Gastroesophageal sphincter (tissue), 4 donors: ENCODE measurements around the gene FLVCR1. TPM values are rescaled to one million over a fixed set of nuclear protein-coding genes. Genes with fewer than 3 reads are reported as not detected.

ENCODE experiments used
- ATAC-seq: fragments of 150-250 bp; one replicate; pipeline ENCODE4 v1.9.1; 2016; ENCODE audit warnings: mild to moderate bottlenecking, moderate library complexity
- H3K27ac ChIP-seq, 4 donors: fragments of 200-600 bp; sonication (generic) in 3 of 4; 1 replicate in 3 of 4; 2 replicates in 1 of 4; pipeline ENCODE4 v1.5.1; 2016 to 2019
- H3K27me3 ChIP-seq: fragments of 200-600 bp; sonication (generic); one replicate; pipeline ENCODE4 v1.5.1; 2019
- H3K36me3 ChIP-seq, 2 donors: fragments of 200-600 bp; sonication (generic); one replicate each; pipeline ENCODE4 v1.5.1; 2019; ENCODE audit warnings: control low read depth in 1 of 2
- H3K4me1 ChIP-seq, 3 donors: fragments of 200-600 bp; sonication (generic); 1 replicate in 2 of 3; 2 replicates in 1 of 3; pipeline ENCODE4 v1.5.1; 2016 to 2019; ENCODE audit warnings: control low read depth in 2 of 3
- H3K4me3 ChIP-seq, 2 donors: fragments of 200-600 bp; sonication (generic); one replicate each; pipeline ENCODE4 v1.5.1; 2019; ENCODE audit warnings: mild to moderate bottlenecking in 1 of 2, moderate library complexity in 1 of 2
- H3K9me3 ChIP-seq, 3 donors: fragments of 200-600 bp; sonication (generic); one replicate each; pipeline ENCODE4 v1.5.1; 2017 to 2019; ENCODE audit warnings: control low read depth in 2 of 3
- EP300 ChIP-seq: sonication (generic); formaldehyde crosslinking; IDR thresholded peaks from one replicate; pipeline ENCODE4 v1.6.1; 2017; ENCODE audit warnings: antibody characterized with exemption, mild to moderate bottlenecking
- POLR2A ChIP-seq, 2 donors: fragments of 450-650 bp; IDR thresholded peaks; one replicate each; pipeline ENCODE4 v1.6.1; 2017; ENCODE audit warnings: antibody characterized with exemption in 2 of 2, mild to moderate bottlenecking in 2 of 2, moderate library complexity in 1 of 2
- POLR2AphosphoS5 ChIP-seq: sonication (generic); formaldehyde crosslinking; IDR thresholded peaks from one replicate; pipeline ENCODE4 v1.6.1; 2017; ENCODE audit warnings: antibody characterized with exemption
- WGBS, 2 donors: methylation state at CpG; one replicate each; pipeline ENCODE4 v1.1.5; 2018; ENCODE audit warnings: low coverage in 1 of 2; 5-methylcytosine and 5-hydroxymethylcytosine counted together
- small RNA-seq, 4 donors: library from RNA; depleted of rRNA; stranded (forward); fragments of <200 nt; gene quantifications; one replicate each; pipeline ENCODE3, GENCODE V24; 2016
- total RNA-seq, 4 donors: library from RNA; depleted of rRNA; stranded (reverse); fragments of >200 nt; gene quantifications; one replicate each; pipeline ENCODE4 v1.1.0, GENCODE V29; 2016
- TF ChIP-seq, protein P1 (sequence below), 4 experiments: fragments of 200-600 bp in 2 of 4; fragments of 450-650 bp in 2 of 4; sonication (generic) in 1 of 4; IDR thresholded peaks; one replicate each; pipeline ENCODE4 v1.5.1; 2017 to 2019; ENCODE audit warnings: antibody characterized with exemption in 4 of 4, mild to moderate bottlenecking in 2 of 4, moderate library complexity in 2 of 4

The FLVCR1 gene
- total RNA-seq, 4 donors from 2014 or later: 3.2 to 9.2 (median 4.4) TPM

DNA sequence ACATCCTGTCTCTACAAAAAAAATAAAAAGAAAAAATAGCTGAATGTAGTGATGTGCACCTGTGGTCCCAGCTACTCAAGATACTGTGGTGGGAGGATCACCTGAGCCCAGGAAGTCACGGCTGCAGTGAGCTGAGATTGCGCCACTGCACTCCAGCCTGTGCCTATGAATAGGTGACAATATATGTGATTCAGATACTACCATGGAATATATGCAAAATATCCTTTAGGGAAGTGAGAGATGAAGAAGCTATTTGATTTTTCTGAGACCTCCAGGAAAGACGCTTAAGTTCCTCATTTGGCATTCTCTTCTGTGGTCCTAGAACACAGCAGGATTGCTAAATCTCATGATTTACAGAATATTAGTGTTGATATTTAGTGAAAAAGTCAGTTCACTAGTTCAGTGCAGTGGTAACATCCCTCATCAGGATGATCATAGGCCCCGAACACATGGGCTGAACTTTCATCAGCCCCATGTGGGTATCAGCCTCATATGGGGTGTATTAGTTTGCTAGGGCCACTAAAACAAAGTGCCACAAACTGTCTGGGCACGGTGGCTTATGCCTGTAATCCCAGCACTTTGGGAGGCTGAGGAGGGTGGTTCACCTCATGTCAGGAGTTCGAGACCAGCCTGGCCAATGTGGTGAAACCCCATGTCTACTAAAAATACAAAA, 86.3 kb downstream of the FLVCR1 start:
- TF ChIP-seq POLR2A (IDR thresholded peaks at IDR 0.05) (no peak), POLR2AphosphoS5 (no peak), EP300 (no peak)
- TF ChIP-seq, protein P1, sequence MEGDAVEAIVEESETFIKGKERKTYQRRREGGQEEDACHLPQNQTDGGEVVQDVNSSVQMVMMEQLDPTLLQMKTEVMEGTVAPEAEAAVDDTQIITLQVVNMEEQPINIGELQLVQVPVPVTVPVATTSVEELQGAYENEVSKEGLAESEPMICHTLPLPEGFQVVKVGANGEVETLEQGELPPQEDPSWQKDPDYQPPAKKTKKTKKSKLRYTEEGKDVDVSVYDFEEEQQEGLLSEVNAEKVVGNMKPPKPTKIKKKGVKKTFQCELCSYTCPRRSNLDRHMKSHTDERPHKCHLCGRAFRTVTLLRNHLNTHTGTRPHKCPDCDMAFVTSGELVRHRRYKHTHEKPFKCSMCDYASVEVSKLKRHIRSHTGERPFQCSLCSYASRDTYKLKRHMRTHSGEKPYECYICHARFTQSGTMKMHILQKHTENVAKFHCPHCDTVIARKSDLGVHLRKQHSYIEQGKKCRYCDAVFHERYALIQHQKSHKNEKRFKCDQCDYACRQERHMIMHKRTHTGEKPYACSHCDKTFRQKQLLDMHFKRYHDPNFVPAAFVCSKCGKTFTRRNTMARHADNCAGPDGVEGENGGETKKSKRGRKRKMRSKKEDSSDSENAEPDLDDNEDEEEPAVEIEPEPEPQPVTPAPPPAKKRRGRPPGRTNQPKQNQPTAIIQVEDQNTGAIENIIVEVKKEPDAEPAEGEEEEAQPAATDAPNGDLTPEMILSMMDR (IDR thresholded peaks at IDR 0.05): no peak
- Histone ChIP-seq H3K4me3 (no peak overlapping the region), H3K9me3 (peaks cover 0 to 15% (median 0%) of the 10 kb centered on the region in 3 donors), H3K27ac (peak overlapping the region in 1 of 4 donors; percentile 62), H3K36me3 (no peaks in the 10 kb centered on the region), H3K4me1 (peaks cover 0 to 11% (median 0%) of the 10 kb centered on the region in 3 donors), H3K27me3 (peaks cover 3% of the 10 kb centered on the region)
- ATAC-seq: no peak
- 88 to 100% methylated on average over 2 to 5 of the region's 6 CpGs for WGBS, 2 donors

DNA sequence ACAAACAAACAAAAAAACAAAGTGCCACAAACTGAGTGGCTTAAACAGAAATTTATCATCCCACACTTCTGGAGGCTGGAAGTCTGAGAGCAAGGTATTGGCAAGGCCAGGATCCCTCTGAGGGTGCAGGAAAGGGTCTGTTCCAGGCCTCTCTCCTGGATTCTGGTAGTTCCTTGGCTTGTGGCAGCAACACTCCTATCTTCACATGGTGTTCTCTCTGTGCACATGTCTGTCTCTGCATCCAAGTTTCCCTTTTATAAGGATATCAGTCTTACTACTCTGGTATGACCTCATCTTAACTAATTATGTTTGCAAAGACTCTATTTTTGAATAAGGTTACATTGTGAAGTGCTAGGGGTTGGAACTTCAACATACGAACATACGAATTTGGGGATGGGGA, 87.0 kb downstream of the FLVCR1 start:
- ATAC-seq: peak; percentile 57
- Histone ChIP-seq H3K9me3 (peaks cover 0 to 10% (median 0%) of the 10 kb centered on the region in 3 donors), H3K36me3 (no peaks in the 10 kb centered on the region), H3K27ac (peak overlapping the region in 1 of 4 donors; percentile 62), H3K4me1 (peaks cover 0 to 17% (median 0%) of the 10 kb centered on the region in 3 donors), H3K27me3 (peaks cover 7% of the 10 kb centered on the region), H3K4me3 (no peak overlapping the region)
- 47 to 62% methylated on average over 2 of the region's 2 CpGs for WGBS, 2 donors
- TF ChIP-seq, protein P1 (IDR thresholded peaks at IDR 0.05): no peak
- TF ChIP-seq EP300 (no peak), POLR2AphosphoS5 (no peak), POLR2A (IDR thresholded peaks at IDR 0.05) (no peak)

DNA sequence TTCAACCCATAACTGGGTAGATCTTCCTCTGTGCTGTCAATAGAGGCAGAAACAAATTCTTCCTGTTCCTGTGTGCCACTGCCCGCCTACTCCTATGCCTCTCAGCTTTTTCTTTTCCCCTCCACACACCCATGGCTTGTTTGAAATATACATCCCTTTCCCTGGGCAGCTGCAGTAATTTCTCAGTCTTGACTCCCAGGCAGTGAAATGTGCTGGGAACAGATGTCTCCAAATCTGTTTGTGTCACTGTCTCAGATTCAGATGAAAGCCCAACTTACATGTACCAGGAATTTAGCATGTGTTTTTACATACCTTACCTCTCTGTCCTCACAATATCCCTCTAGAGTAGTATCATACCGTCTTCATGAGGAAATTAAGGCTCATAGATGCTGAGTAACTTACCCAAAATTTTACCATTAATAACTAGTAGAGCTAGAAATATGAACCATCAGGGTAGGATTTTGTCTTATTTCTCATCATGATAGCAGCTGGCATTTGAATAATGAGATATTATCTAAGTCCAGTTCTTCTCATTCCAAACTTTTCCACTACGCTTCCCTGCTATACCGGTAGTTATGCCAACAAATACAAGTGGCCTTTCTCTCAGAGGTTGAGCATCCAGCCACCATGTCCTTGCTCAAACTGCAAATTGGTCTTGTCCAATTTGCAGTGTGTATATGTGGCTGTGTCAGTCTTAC, 87.5 kb downstream of the FLVCR1 start:
- 72 to 94% methylated on average over 4 of the region's 4 CpGs for WGBS, 2 donors
- no peak for ATAC-seq
- H3K27ac ChIP-seq: peak overlapping the region in 1 of 4 donors; percentile 62
- peaks cover 9% of the 10 kb centered on the region for H3K27me3 ChIP-seq
- no peak for TF ChIP-seq POLR2A (IDR thresholded peaks at IDR 0.05)
- TF ChIP-seq EP300: no peak
- no peak for TF ChIP-seq POLR2AphosphoS5
- TF ChIP-seq, protein P1 (IDR thresholded peaks at IDR 0.05): no peak
- peaks cover 0 to 23% (median 0%) of the 10 kb centered on the region in 3 donors for H3K4me1 ChIP-seq
- H3K9me3 ChIP-seq: peaks cover 0 to 4% (median 0%) of the 10 kb centered on the region in 3 donors
- no peaks in the 10 kb centered on the region for H3K36me3 ChIP-seq
- no peak overlapping the region for H3K4me3 ChIP-seq

GRCh38 chr1:212946872-212947271, 88.8 kb downstream of the FLVCR1 start:
- Histone ChIP-seq H3K4me1 (peaks cover 0 to 35% (median 3%) of the 10 kb centered on the region in 3 donors), H3K9me3 (no peaks in the 10 kb centered on the region), H3K4me3 (no peak overlapping the region), H3K36me3 (no peaks in the 10 kb centered on the region), H3K27ac (no peak overlapping the region), H3K27me3 (peaks cover 20% of the 10 kb centered on the region)
- no peak for ATAC-seq
- no peak for TF ChIP-seq EP300
- no peak for TF ChIP-seq POLR2A (IDR thresholded peaks at IDR 0.05)
- TF ChIP-seq, protein P1 (IDR thresholded peaks at IDR 0.05): no peak
- TF ChIP-seq POLR2AphosphoS5: no peak

Small RNA genes within 50 kb of the gene (small RNA-seq; reads per million reads assigned to genes)
- gene AC104333.1 (0 reads per million in 4 donors), gene AC104333.2 (0 reads per million in 4 donors)

Other genes with a start within 250 kb of the FLVCR1 start
- 10 to 100 TPM in 2 of 4 donors, 1 to 10 TPM in 2; 4.0 to 17.2 (median 9.4) TPM for gene ATF3, start 249.5 kb upstream of the FLVCR1 start, total RNA-seq
- 1 to 10 TPM in 3 of 4 donors, under 1 TPM in 1; 0.31 to 3.9 (median 3.7) TPM for gene BATF3, start 158.4 kb upstream of the FLVCR1 start, total RNA-seq
- gene NSL1, start 66.5 kb upstream of the FLVCR1 start, total RNA-seq: 10 to 100 TPM; 20.1 to 36.4 (median 31.1) TPM
- gene TATDN3, start 66.4 kb upstream of the FLVCR1 start, total RNA-seq: 10 to 100 TPM in 2 of 4 donors, 1 to 10 TPM in 2; 7.9 to 23.0 (median 9.9) TPM
- gene SPATA45, start 10.6 kb upstream of the FLVCR1 start, total RNA-seq: not detected
- gene VASH2, start 92.3 kb downstream of the FLVCR1 start, total RNA-seq: 1 to 10 TPM in 3 of 4 donors, under 1 TPM in 1; 0.67 to 9.0 (median 1.5) TPM
- 10 to 100 TPM; 20.9 to 85.1 (median 39.0) TPM for gene ANGEL2, start 157.6 kb downstream of the FLVCR1 start, total RNA-seq
- 10 to 100 TPM; 21.2 to 28.5 (median 23.8) TPM for gene RPS6KC1, start 193.0 kb downstream of the FLVCR1 start, total RNA-seq